GM18508 (cell line): ENCODE results near the gene TMED9.

Experiments used
- ATAC-seq: cut with Tn5 transposase; IDR thresholded peaks from one replicate; pipeline ENCODE4 v1.9.1; 2021; ENCODE audit warnings: moderate number of reproducible peaks; ENCODE audit not compliant: insufficient read depth, unreplicated experiment

The TMED9 gene

GRCh38 chr5:177576169-177576568 lies 15.8 kb upstream of the TMED9 start:
- ATAC-seq, result no peak

GRCh38 chr5:177578316-177578715 lies 13.7 kb upstream of the TMED9 start:
- ATAC-seq, result no peak

GRCh38 chr5:177588413-177588909 lies 3.5 kb upstream of the TMED9 start:
- ATAC-seq, result no peak

- ATAC-seq, result no peak
These were observed 1.6 kb upstream of the TMED9 start for GRCh38 chr5:177590406-177590805.

- no peak for ATAC-seq
These were observed 353 bp upstream of the TMED9 start for GRCh38 chr5:177591690-177592009.

- ATAC-seq, result no peak
These were observed 902 bp downstream of the TMED9 start for GRCh38 chr5:177592905-177593304.

GRCh38 chr5:177593511-177593910 lies 1.5 kb downstream of the TMED9 start:
- no peak for ATAC-seq

GRCh38 chr5:177594071-177594470 lies 2.1 kb downstream of the TMED9 start:
- no peak for ATAC-seq

GRCh38 chr5:177595026-177595585 lies 3.1 kb downstream of the TMED9 start:
- ATAC-seq, result no peak

- ATAC-seq, result no peak
These were observed 4.2 kb downstream of the TMED9 start for GRCh38 chr5:177595991-177596774.

GRCh38 chr5:177596775-177597238 lies 4.8 kb downstream of the TMED9 start:
- no peak for ATAC-seq

- no peak for ATAC-seq
These were observed 6.5 kb downstream of the TMED9 start for GRCh38 chr5:177598477-177598876.

GRCh38 chr5:177599731-177600507 lies 7.9 kb downstream of the TMED9 start, which contains the start of gene B4GALT7:
Gene B4GALT7, plus strand, starts transcription at chr5:177600132. Its CDS starts 79 bp downstream, at chr5:177600211.
- ATAC-seq, result no peak

- no peak for ATAC-seq
These were observed 8.6 kb downstream of the TMED9 start for GRCh38 chr5:177600508-177601018.

- no peak for ATAC-seq
These were observed 9.1 kb downstream of the TMED9 start for GRCh38 chr5:177601126-177601525.

- ATAC-seq, result no peak
These were observed 9.8 kb downstream of the TMED9 start for GRCh38 chr5:177601577-177602457.

GRCh38 chr5:177602458-177602830 lies 10.4 kb downstream of the TMED9 start:
- no peak for ATAC-seq

- ATAC-seq, result no peak
These were observed 11.6 kb downstream of the TMED9 start for GRCh38 chr5:177603631-177604030.

GRCh38 chr5:177604116-177604521 lies 12.1 kb downstream of the TMED9 start:
- no peak for ATAC-seq

GRCh38 chr5:177604656-177605055 lies 12.7 kb downstream of the TMED9 start:
- no peak for ATAC-seq
